GM23338 (cell line): ENCODE measurements around the gene TMEM150A. TPM values are rescaled to one million over a fixed set of nuclear protein-coding genes. Genes with fewer than 3 reads are reported as not detected.

Experiments
- ATAC-seq: fragments of 200-7000 bp; cut with Tn5 transposase; 3 replicates; pipeline ENCODE4 v1.9.1; 2020
- DNase-seq: peaks from one replicate; pipeline ENCODE4 v3.0.0-alpha.2; 2015; ENCODE audit warnings: low spot score
- H2AFZ ChIP-seq: fragments of 200-600 bp; sonication (generic); 2 replicates; pipeline ENCODE4 v1.8.0; 2016; ENCODE audit warnings: antibody characterized with exemption, mild to moderate bottlenecking, moderate library complexity
- H3F3A ChIP-seq: fragments of 200-600 bp; sonication (generic); replicated peaks from 2 replicates; pipeline ENCODE4 v1.8.0; 2017; ENCODE audit warnings: antibody characterized with exemption, mixed run types, low read depth
- H3K27ac ChIP-seq: fragments of 200-600 bp; sonication (generic); 2 replicates; pipeline ENCODE4 v1.6.1; 2016; ENCODE audit warnings: low read depth
- H3K27me3 ChIP-seq: fragments of 200-600 bp; sonication (generic); 2 replicates; pipeline ENCODE4 v1.8.0; 2016; ENCODE audit warnings: mild to moderate bottlenecking, mixed run types, moderate library complexity; ENCODE audit not compliant: insufficient read depth
- H3K36me3 ChIP-seq: fragments of 200-600 bp; sonication (generic); 2 replicates; pipeline ENCODE4 v1.8.0; 2016; ENCODE audit warnings: mild to moderate bottlenecking; ENCODE audit not compliant: insufficient read depth
- H3K4me1 ChIP-seq: fragments of 200-600 bp; sonication (generic); 2 replicates; pipeline ENCODE4 v1.8.0; 2016; ENCODE audit warnings: mild to moderate bottlenecking, moderate library complexity; ENCODE audit not compliant: insufficient read depth
- H3K4me2 ChIP-seq: fragments of 200-600 bp; sonication (generic); 2 replicates; pipeline ENCODE4 v1.7.1; 2017; ENCODE audit warnings: mixed run types
- H3K4me3 ChIP-seq: fragments of 200-600 bp; sonication (generic); 2 replicates; pipeline ENCODE4 v1.6.1; 2016; ENCODE audit warnings: mixed run types
- H3K79me2 ChIP-seq: fragments of 200-600 bp; sonication (generic); replicated peaks from 2 replicates; pipeline ENCODE4 v1.8.0; 2017; ENCODE audit warnings: mild to moderate bottlenecking; ENCODE audit not compliant: insufficient read depth
- H3K9me2 ChIP-seq: fragments of 200-600 bp; sonication (generic); 2 replicates; pipeline ENCODE4 v1.8.0; 2017; ENCODE audit not compliant: insufficient read depth
- H4K20me1 ChIP-seq: fragments of 200-600 bp; sonication (generic); replicated peaks from 2 replicates; pipeline ENCODE4 v1.8.0; 2017; ENCODE audit warnings: mild to moderate bottlenecking; ENCODE audit not compliant: insufficient read depth
- H3K27ac Mint-ChIP-seq: 2 replicates; pipeline ENCODE4 v1.8.0; 2020; ENCODE audit warnings: inconsistent platforms, mild to moderate bottlenecking, moderate library complexity, mixed read lengths
- H3K27me3 Mint-ChIP-seq: 3 replicates; pipeline ENCODE4 v1.8.0; 2022; ENCODE audit warnings: low read depth, mild to moderate bottlenecking, moderate library complexity, mixed read lengths, inconsistent platforms; ENCODE audit not compliant: insufficient read depth, poor library complexity
- H3K36me3 Mint-ChIP-seq: 3 replicates; pipeline ENCODE4 v1.8.0; 2021; ENCODE audit warnings: low read depth, mild to moderate bottlenecking, inconsistent platforms, moderate library complexity, mixed read lengths
- H3K4me1 Mint-ChIP-seq: 3 replicates; pipeline ENCODE4 v1.8.0; 2020; ENCODE audit warnings: mild to moderate bottlenecking, inconsistent platforms, mixed read lengths
- H3K4me3 Mint-ChIP-seq: 3 replicates; pipeline ENCODE4 v1.8.0; 2021; ENCODE audit warnings: moderate library complexity, mild to moderate bottlenecking, inconsistent platforms, mixed read lengths
- H3K9me3 Mint-ChIP-seq: 3 replicates; pipeline ENCODE4 v1.8.0; 2020; ENCODE audit warnings: moderate library complexity, mild to moderate bottlenecking, inconsistent platforms, mixed read lengths
- CREB1 ChIP-seq: fragments of 250-450 bp; sonication (Bioruptor Pico); IDR thresholded peaks from 2 replicates; pipeline ENCODE4 v1.5.0; 2020; ENCODE audit warnings: low read depth, mild to moderate bottlenecking, moderate library complexity
- CTCF ChIP-seq, 2 experiments: fragments of 200-600 bp in 1 of 2; sonication (generic) in 1 of 2; conservative IDR thresholded peaks; 2 replicates each; pipeline versions ENCODE4 v1.5.1 to v1.6.1; 2016 to 2017; ENCODE audit warnings: antibody characterized with exemption in 2 of 2, low read depth in 2 of 2, mild to moderate bottlenecking in 2 of 2, moderate library complexity in 1 of 2
- EZH2 ChIP-seq: fragments of 200-600 bp; sonication (generic); IDR thresholded peaks from one replicate; pipeline ENCODE4 v1.8.0; 2017; ENCODE audit warnings: antibody characterized with exemption, mild to moderate bottlenecking, low read depth; ENCODE audit not compliant: unreplicated experiment
- EZH2phosphoT487 ChIP-seq: fragments of 200-600 bp; sonication (generic); IDR thresholded peaks from one replicate; pipeline ENCODE4 v1.8.1; 2018; ENCODE audit warnings: antibody characterized with exemption; ENCODE audit not compliant: unreplicated experiment
- NANOG ChIP-seq: IDR thresholded peaks from 2 replicates; pipeline ENCODE4 v1.6.1; 2016; ENCODE audit warnings: antibody characterized with exemption, borderline replicate concordance
- REST ChIP-seq: IDR thresholded peaks from one replicate; pipeline ENCODE4 v1.6.1; 2018; ENCODE audit warnings: antibody characterized with exemption; ENCODE audit not compliant: unreplicated experiment
- STAT1 ChIP-seq: IDR thresholded peaks from one replicate; pipeline ENCODE4 v1.6.1; 2016; ENCODE audit warnings: antibody characterized with exemption; ENCODE audit not compliant: unreplicated experiment
- ZNF114 ChIP-seq: fragments of 250-450 bp; sonication (Bioruptor Pico); IDR thresholded peaks from 2 replicates; pipeline ENCODE4 v1.5.0; 2020; ENCODE audit warnings: mild to moderate bottlenecking, moderate library complexity
- ZNF331 ChIP-seq: fragments of 250-450 bp; sonication (Bioruptor Pico); IDR thresholded peaks from 2 replicates; pipeline ENCODE4 v1.5.0; 2020; ENCODE audit warnings: low read depth, mild to moderate bottlenecking, moderate library complexity
- polyA plus RNA-seq: library from polyadenylated mRNA; unstranded; fragments of >200 nt; fragmentation: Nextera tagmentation; extraction: Ambion mirVana; gene quantifications from 2 replicates; pipeline ENCODE4 v1.2.1, GENCODE V29; 2016
- total RNA-seq: library from RNA; depleted of rRNA; stranded (reverse); fragments of >200 nt; shearing (Covaris generic); gene quantifications from 2 replicates; pipeline ENCODE4 v1.2.3, GENCODE V29; 2014

Gene TMEM150A
- total and polyA plus RNA-seq, 2 experiments from 2014 or later = 16.4 to 27.9 TPM

GRCh38 chr2:85584857-85585780 lies 17.4 kb downstream of the TMEM150A start:
- Mint-ChIP-seq H3K4me3 (peak overlapping the region; percentile 63), H3K4me1 (peaks cover 11% of the 10 kb centered on the region), H3K9me3 (0 out of 3 replicates have a peak, but pooled peaks cover 3% of the 10 kb centered on the region), H3K27ac (no peak overlapping the region), H3K36me3 (peaks cover 10% of the 10 kb centered on the region; the same call in 1 of the 3 replicates), H3K27me3 (peaks cover 28% of the 10 kb centered on the region)
- 0 out of 2 replicates have a peak, but pooled peaks cover 3% of the 10 kb centered on the region for H3F3A ChIP-seq
- H2AFZ ChIP-seq = peak overlapping the region; percentile 95
- H3K9me2 ChIP-seq = no peaks in the 10 kb centered on the region
- H3K4me2 ChIP-seq = peak overlapping the region; percentile 86
- ATAC-seq (peak; percentile 37), DNase-seq (peak; percentile 29)
- TF ChIP-seq ZNF114 = no peak
- no peak for TF ChIP-seq NANOG
- no peak for TF ChIP-seq EZH2phosphoT487
- no peak for TF ChIP-seq CREB1 (CRISPR knock-in tag)
- TF ChIP-seq ZNF331 = no peak
- TF ChIP-seq STAT1 = no peak
- no peak for TF ChIP-seq EZH2
- TF ChIP-seq CTCF (conservative IDR thresholded peaks at IDR 0.05; ENCODE audit: low read depth in 2 of 2) = no peak
- no peak for TF ChIP-seq REST
- no peaks in the 10 kb centered on the region for H4K20me1 ChIP-seq
- H3K79me2 ChIP-seq = no peaks in the 10 kb centered on the region
- H3K36me3 ChIP-seq = no peaks in the 10 kb centered on the region
- peaks cover 7% of the 10 kb centered on the region; the same call in 1 of the 2 replicates for H3K4me1 ChIP-seq
- H3K27ac ChIP-seq = no peak overlapping the region
- H3K27me3 ChIP-seq = peaks cover 31% of the 10 kb centered on the region
- peak overlapping the region; percentile 65 for H3K4me3 ChIP-seq
